ENCODE results near the gene AGBL4. TPM values are rescaled to one million over a fixed set of nuclear protein-coding genes. Genes with fewer than 3 reads are reported as not detected.

The AGBL4 gene
- total and polyA plus RNA-seq, 2 of the 4 experiments (the other 2 are of a cell fraction) = not detected

GRCh38 chr1:49424782-49425181 lies 599.0 kb downstream of the AGBL4 start:
- POLR2A ChIA-PET (ENCODE audit: unreplicated experiment) = no interaction called here
- no peak for TF ChIP-seq RFX5 (IDR thresholded peaks at IDR 0.05; ENCODE audit: low read depth, low read length)
- TF ChIP-seq MAFK (IDR thresholded peaks at IDR 0.05; ENCODE audit: low read depth, low read length) = no peak
- no peak for TF ChIP-seq NFE2L2 (IDR thresholded peaks at IDR 0.05; ENCODE audit: low read depth, low read length)
- TF ChIP-seq MXI1 (IDR thresholded peaks at IDR 0.05; ENCODE audit: borderline replicate concordance, low read depth, low read length) = no peak
- no peak for TF ChIP-seq CEBPB (IDR thresholded peaks at IDR 0.05; ENCODE audit: low read depth, low read length)
- TF ChIP-seq SMC3 (IDR thresholded peaks at IDR 0.05; ENCODE audit: low read depth, low read length) = no peak
- no peak for TF ChIP-seq CTCF (conservative IDR thresholded peaks at IDR 0.05; ENCODE audit: low read depth, low read length)
- no peak for TF ChIP-seq RAD21 (IDR thresholded peaks at IDR 0.05; ENCODE audit: low read length)
- TF ChIP-seq CHD1 (IDR thresholded peaks at IDR 0.05; ENCODE audit: low read depth, low read length) = no peak
- no peak for TF ChIP-seq BHLHE40 (IDR thresholded peaks at IDR 0.05; ENCODE audit: low read depth, low read length)
- TF ChIP-seq FOS (IDR thresholded peaks at IDR 0.05; ENCODE audit: low read depth, low read length) = no peak
- CTCF ChIA-PET = no interaction called here

More at GRCh38 chr1:49424782-49425181, 599.0 kb downstream of the AGBL4 start:
- dilution Hi-C loops (cut with HindIII; ENCODE audit: low sequenced_read_pairs, unreplicated experiment) (no loop called here), intact Hi-C loops (cut with micrococcal nuclease) (no loop called here), in situ Hi-C loops (cut with MboI; ENCODE audit: low sequenced_read_pairs) (no loop called here)
- no peaks in the 10 kb centered on the region for H3K79me1 ChIP-seq (ENCODE audit: low read depth in 1 of 2, low read length in 2 of 2)
- H3K4me3 ChIP-seq (ENCODE audit: insufficient read depth, low read depth, low read length) = no peak overlapping the region
- DNase-seq (no peak), ATAC-seq (ENCODE audit: low read depth) (no peak)
- no peaks in the 10 kb centered on the region for H3K9me1 ChIP-seq (ENCODE audit: insufficient read depth, low read length)
- no peak overlapping the region for H3K18ac ChIP-seq (ENCODE audit: low read depth, low read length)
- no peak overlapping the region for H3K56ac ChIP-seq (ENCODE audit: extremely low read depth, insufficient read depth, low read length)
- H4K20me1 ChIP-seq (ENCODE audit: insufficient read depth, low read length) = no peaks in the 10 kb centered on the region
- H4K91ac ChIP-seq (ENCODE audit: insufficient read depth, low read depth, low read length) = no peak overlapping the region
- no peaks in the 10 kb centered on the region for H3K27me3 ChIP-seq (ENCODE audit: control insufficient read depth, insufficient read depth, low read length)
- no CpG with 5 or more reads among the region's 3 CpGs for WGBS, 2 experiments (ENCODE audit: extremely low coverage in 2 of 2, insufficient read length in 1 of 2)
- no peak overlapping the region for H3K4ac ChIP-seq (ENCODE audit: low read depth, low read length)
- no peak overlapping the region for H4K8ac ChIP-seq (ENCODE audit: low read depth in 2 of 2, low read length in 2 of 2)
- H3K9ac ChIP-seq (ENCODE audit: low read depth, low read length) = no peak overlapping the region
- H2AK5ac ChIP-seq (ENCODE audit: low read depth, low read length) = no peak overlapping the region
- no peak overlapping the region for H3K23ac ChIP-seq (ENCODE audit: low read depth, low read length)
- no peak overlapping the region for H3K27ac ChIP-seq (ENCODE audit: insufficient read depth, low read length)
- no peak overlapping the region for H2AFZ ChIP-seq (replicated peaks; ENCODE audit: low read length, poor library complexity)
- no peaks in the 10 kb centered on the region for H3K36me3 ChIP-seq (ENCODE audit: control insufficient read depth, insufficient read depth, low read length)
- H4K5ac ChIP-seq (ENCODE audit: low read depth, low read length) = no peak overlapping the region
- no peak overlapping the region for H2BK15ac ChIP-seq (ENCODE audit: low read depth, low read length)
- no peaks in the 10 kb centered on the region for H3K4me1 ChIP-seq (ENCODE audit: control insufficient read depth, insufficient read depth, low read length)
- H3K9me3 ChIP-seq (ENCODE audit: control insufficient read depth, insufficient read depth, low read length) = peaks cover 3% of the 10 kb centered on the region; the same call in 1 of the 2 replicates
- H3K14ac ChIP-seq (replicated peaks; ENCODE audit: low read depth, low read length) = no peak overlapping the region
- no TSS peak for BruUV-seq (replicated peaks)
- H2AK9ac ChIP-seq (replicated peaks; ENCODE audit: low read depth, low read length, poor library complexity) = no peak overlapping the region
- no peak overlapping the region for H2BK120ac ChIP-seq (ENCODE audit: low read depth, low read length)
- H3K4me2 ChIP-seq (ENCODE audit: low read depth, low read length) = no peak overlapping the region
- H2BK20ac ChIP-seq (ENCODE audit: low read depth, low read length) = no peak overlapping the region
- no peak overlapping the region for H2BK5ac ChIP-seq (ENCODE audit: low read depth, low read length, poor library complexity, severe bottlenecking)
